ENCODE data around the gene FILIP1.

Gene FILIP1

GRCh38 chr6:75424618-75425548, 68.7 kb downstream of the FILIP1 start:
- Histone ChIP-seq H3K9me3 (replicated peaks in 1 of 2; ENCODE audit: control insufficient read depth in 2 of 2, insufficient read depth in 1 of 2, low read depth in 1 of 2, low read length in 2 of 2) (no peaks in the 10 kb centered on the region), H4K91ac (ENCODE audit: low read depth, low read length, poor library complexity) (no peak overlapping the region), H2AK5ac (ENCODE audit: low read depth, low read length) (no peak overlapping the region), H2BK12ac (ENCODE audit: low read length) (no peak overlapping the region), H3K4me1 (ENCODE audit: control insufficient read depth in 2 of 2, insufficient read depth in 1 of 2, low read depth in 1 of 2, low read length in 2 of 2) (no peaks in the 10 kb centered on the region), H4K8ac (ENCODE audit: low read depth, low read length) (no peak overlapping the region), H3K23ac (ENCODE audit: low read depth, low read length, poor library complexity) (no peak overlapping the region), H2AFZ (ENCODE audit: low read length) (no peak overlapping the region), H3K14ac (ENCODE audit: low read length) (no peak overlapping the region), H3K18ac (ENCODE audit: low read length) (no peak overlapping the region), H3K27ac (replicated peaks; ENCODE audit: low read length) (no peak overlapping the region), H2BK120ac (ENCODE audit: low read depth, low read length) (no peak overlapping the region), H3K4me2 (ENCODE audit: insufficient read depth, low read length, poor library complexity, severe bottlenecking) (no peak overlapping the region), H3K9ac (ENCODE audit: low read depth, low read length, poor library complexity) (no peak overlapping the region), H3K4me3 (ENCODE audit: low read length in 2 of 2) (no peak overlapping the region), H2BK5ac (ENCODE audit: low read length) (no peak overlapping the region), H3K79me1 (ENCODE audit: low read depth, low read length) (no peaks in the 10 kb centered on the region), H2BK15ac (ENCODE audit: low read length) (no peak overlapping the region), H3K27me3 (ENCODE audit: control insufficient read depth in 3 of 3, insufficient read depth in 3 of 3, low read depth in 1 of 3, low read length in 3 of 3) (no peaks in the 10 kb centered on the region), H3K36me3 (replicated peaks in 1 of 2; ENCODE audit: control insufficient read depth in 2 of 2, insufficient read depth in 2 of 2, low read length in 2 of 2) (no peaks in the 10 kb centered on the region), H3K4ac (ENCODE audit: low read length) (no peak overlapping the region)
- WGBS, 2 donors (ENCODE audit: extremely low coverage in 2 of 2, insufficient read length in 2 of 2, insufficient replicate concordance in 1 of 2), result no CpG with 5 or more reads among the region's 4 CpGs
- DNase-seq (ENCODE audit: low spot score), result no peak

GRCh38 chr6:75423386-75423785, 70.2 kb downstream of the FILIP1 start:
- H3K4ac ChIP-seq (ENCODE audit: low read length), result no peak overlapping the region
- no peaks in the 10 kb centered on the region for H3K4me1 ChIP-seq (ENCODE audit: control insufficient read depth in 2 of 2, insufficient read depth in 1 of 2, low read depth in 1 of 2, low read length in 2 of 2)
- no peak overlapping the region for H2BK12ac ChIP-seq (ENCODE audit: low read length)
- H2BK120ac ChIP-seq (ENCODE audit: low read depth, low read length), result no peak overlapping the region
- no peak overlapping the region for H4K91ac ChIP-seq (ENCODE audit: low read depth, low read length, poor library complexity)
- WGBS, 2 donors (ENCODE audit: extremely low coverage in 2 of 2, insufficient read length in 2 of 2, insufficient replicate concordance in 1 of 2), result no CpG with 5 or more reads among the region's 8 CpGs
- no peak for DNase-seq (ENCODE audit: low spot score)
- H3K18ac ChIP-seq (ENCODE audit: low read length), result no peak overlapping the region
- H2BK5ac ChIP-seq (ENCODE audit: low read length), result no peak overlapping the region
- H4K8ac ChIP-seq (ENCODE audit: low read depth, low read length), result no peak overlapping the region
- no peaks in the 10 kb centered on the region for H3K27me3 ChIP-seq (ENCODE audit: control insufficient read depth in 3 of 3, insufficient read depth in 3 of 3, low read depth in 1 of 3, low read length in 3 of 3)
- no peaks in the 10 kb centered on the region for H3K79me1 ChIP-seq (ENCODE audit: low read depth, low read length)
- no peak overlapping the region for H3K27ac ChIP-seq (replicated peaks; ENCODE audit: low read length)
- no peak overlapping the region for H3K9ac ChIP-seq (ENCODE audit: low read depth, low read length, poor library complexity)
- H3K9me3 ChIP-seq (replicated peaks in 1 of 2; ENCODE audit: control insufficient read depth in 2 of 2, insufficient read depth in 1 of 2, low read depth in 1 of 2, low read length in 2 of 2), result no peaks in the 10 kb centered on the region
- no peak overlapping the region for H3K23ac ChIP-seq (ENCODE audit: low read depth, low read length, poor library complexity)
- no peaks in the 10 kb centered on the region for H3K36me3 ChIP-seq (replicated peaks in 1 of 2; ENCODE audit: control insufficient read depth in 2 of 2, insufficient read depth in 2 of 2, low read length in 2 of 2)
- H2BK15ac ChIP-seq (ENCODE audit: low read length), result no peak overlapping the region
- no peak overlapping the region for H3K14ac ChIP-seq (ENCODE audit: low read length)
- no peak overlapping the region for H2AFZ ChIP-seq (ENCODE audit: low read length)
- H3K4me3 ChIP-seq (ENCODE audit: low read length in 2 of 2), result no peak overlapping the region
- H3K4me2 ChIP-seq (ENCODE audit: insufficient read depth, low read length, poor library complexity, severe bottlenecking), result no peak overlapping the region
- peak overlapping the region; percentile 23 for H2AK5ac ChIP-seq (ENCODE audit: low read depth, low read length)

GRCh38 chr6:75422024-75422639, 71.5 kb downstream of the FILIP1 start:
- H2AK5ac ChIP-seq (ENCODE audit: low read depth, low read length), result no peak overlapping the region
- no peaks in the 10 kb centered on the region for H3K4me1 ChIP-seq (ENCODE audit: control insufficient read depth in 2 of 2, insufficient read depth in 1 of 2, low read depth in 1 of 2, low read length in 2 of 2)
- H2BK5ac ChIP-seq (ENCODE audit: low read length), result no peak overlapping the region
- H3K36me3 ChIP-seq (replicated peaks in 1 of 2; ENCODE audit: control insufficient read depth in 2 of 2, insufficient read depth in 2 of 2, low read length in 2 of 2), result no peaks in the 10 kb centered on the region
- H2AFZ ChIP-seq (ENCODE audit: low read length), result no peak overlapping the region
- WGBS, 2 donors (ENCODE audit: extremely low coverage in 2 of 2, insufficient read length in 2 of 2, insufficient replicate concordance in 1 of 2), result no CpG with 5 or more reads among the region's 1 CpG
- no peak overlapping the region for H3K4me2 ChIP-seq (ENCODE audit: insufficient read depth, low read length, poor library complexity, severe bottlenecking)
- no peaks in the 10 kb centered on the region for H3K9me3 ChIP-seq (replicated peaks in 1 of 2; ENCODE audit: control insufficient read depth in 2 of 2, insufficient read depth in 1 of 2, low read depth in 1 of 2, low read length in 2 of 2)
- no peaks in the 10 kb centered on the region for H3K27me3 ChIP-seq (ENCODE audit: control insufficient read depth in 3 of 3, insufficient read depth in 3 of 3, low read depth in 1 of 3, low read length in 3 of 3)
- H3K9ac ChIP-seq (ENCODE audit: low read depth, low read length, poor library complexity), result no peak overlapping the region
- H3K14ac ChIP-seq (ENCODE audit: low read length), result no peak overlapping the region
- H4K8ac ChIP-seq (ENCODE audit: low read depth, low read length), result no peak overlapping the region
- no peak overlapping the region for H3K23ac ChIP-seq (ENCODE audit: low read depth, low read length, poor library complexity)
- H3K4ac ChIP-seq (ENCODE audit: low read length), result no peak overlapping the region
- no peak overlapping the region for H2BK120ac ChIP-seq (ENCODE audit: low read depth, low read length)
- no peak overlapping the region for H2BK15ac ChIP-seq (ENCODE audit: low read length)
- H3K4me3 ChIP-seq (ENCODE audit: low read length in 2 of 2), result no peak overlapping the region
- no peak overlapping the region for H4K91ac ChIP-seq (ENCODE audit: low read depth, low read length, poor library complexity)
- DNase-seq (ENCODE audit: low spot score), result no peak
- no peaks in the 10 kb centered on the region for H3K79me1 ChIP-seq (ENCODE audit: low read depth, low read length)
- H2BK12ac ChIP-seq (ENCODE audit: low read length), result no peak overlapping the region
- H3K27ac ChIP-seq (replicated peaks; ENCODE audit: low read length), result no peak overlapping the region
- H3K18ac ChIP-seq (ENCODE audit: low read length), result no peak overlapping the region

GRCh38 chr6:75421316-75422023, 72.1 kb downstream of the FILIP1 start:
- no peak overlapping the region for H2AFZ ChIP-seq (ENCODE audit: low read length)
- H3K36me3 ChIP-seq (replicated peaks in 1 of 2; ENCODE audit: control insufficient read depth in 2 of 2, insufficient read depth in 2 of 2, low read length in 2 of 2), result no peaks in the 10 kb centered on the region
- H3K27me3 ChIP-seq (ENCODE audit: control insufficient read depth in 3 of 3, insufficient read depth in 3 of 3, low read depth in 1 of 3, low read length in 3 of 3), result no peaks in the 10 kb centered on the region
- no peak overlapping the region for H2AK5ac ChIP-seq (ENCODE audit: low read depth, low read length)
- no peak overlapping the region for H2BK15ac ChIP-seq (ENCODE audit: low read length)
- no CpG with 5 or more reads among the region's 11 CpGs for WGBS, 2 donors (ENCODE audit: extremely low coverage in 2 of 2, insufficient read length in 2 of 2, insufficient replicate concordance in 1 of 2)
- no peak overlapping the region for H3K14ac ChIP-seq (ENCODE audit: low read length)
- H3K4me3 ChIP-seq (ENCODE audit: low read length in 2 of 2), result no peak overlapping the region
- no peaks in the 10 kb centered on the region for H3K4me1 ChIP-seq (ENCODE audit: control insufficient read depth in 2 of 2, insufficient read depth in 1 of 2, low read depth in 1 of 2, low read length in 2 of 2)
- no peak overlapping the region for H2BK120ac ChIP-seq (ENCODE audit: low read depth, low read length)
- H3K9me3 ChIP-seq (replicated peaks in 1 of 2; ENCODE audit: control insufficient read depth in 2 of 2, insufficient read depth in 1 of 2, low read depth in 1 of 2, low read length in 2 of 2), result no peaks in the 10 kb centered on the region
- H4K91ac ChIP-seq (ENCODE audit: low read depth, low read length, poor library complexity), result no peak overlapping the region
- H3K4me2 ChIP-seq (ENCODE audit: insufficient read depth, low read length, poor library complexity, severe bottlenecking), result no peak overlapping the region
- H3K23ac ChIP-seq (ENCODE audit: low read depth, low read length, poor library complexity), result no peak overlapping the region
- H2BK12ac ChIP-seq (ENCODE audit: low read length), result no peak overlapping the region
- H3K18ac ChIP-seq (ENCODE audit: low read length), result no peak overlapping the region
- DNase-seq (ENCODE audit: low spot score), result no peak
- H3K9ac ChIP-seq (ENCODE audit: low read depth, low read length, poor library complexity), result no peak overlapping the region
- no peak overlapping the region for H3K4ac ChIP-seq (ENCODE audit: low read length)
- no peak overlapping the region for H4K8ac ChIP-seq (ENCODE audit: low read depth, low read length)
- no peaks in the 10 kb centered on the region for H3K79me1 ChIP-seq (ENCODE audit: low read depth, low read length)
- H3K27ac ChIP-seq (replicated peaks; ENCODE audit: low read length), result no peak overlapping the region
- no peak overlapping the region for H2BK5ac ChIP-seq (ENCODE audit: low read length)
